ENCODE measurements around the gene COL4A2.

The COL4A2 gene

GRCh38 chr13:110454227-110454859, 147.3 kb downstream of the COL4A2 start:
- no peak overlapping the region for H3K9ac ChIP-seq (ENCODE audit: low read depth, low read length, poor library complexity, severe bottlenecking)
- no peak overlapping the region for H3K4me2 ChIP-seq (ENCODE audit: low read depth, low read length, poor library complexity, severe bottlenecking)
- H3K27me3 ChIP-seq (ENCODE audit: insufficient read depth, low read length, poor library complexity, severe bottlenecking), result no peaks in the 10 kb centered on the region
- no peaks in the 10 kb centered on the region for H4K20me1 ChIP-seq (ENCODE audit: insufficient read depth, low read length, poor library complexity, severe bottlenecking)
- H2AFZ ChIP-seq (ENCODE audit: low read length), result no peak overlapping the region
- TF ChIP-seq EZH2phosphoT487 (IDR thresholded peaks at IDR 0.05; ENCODE audit: borderline replicate concordance), result no peak
- TF ChIP-seq, protein P1, sequence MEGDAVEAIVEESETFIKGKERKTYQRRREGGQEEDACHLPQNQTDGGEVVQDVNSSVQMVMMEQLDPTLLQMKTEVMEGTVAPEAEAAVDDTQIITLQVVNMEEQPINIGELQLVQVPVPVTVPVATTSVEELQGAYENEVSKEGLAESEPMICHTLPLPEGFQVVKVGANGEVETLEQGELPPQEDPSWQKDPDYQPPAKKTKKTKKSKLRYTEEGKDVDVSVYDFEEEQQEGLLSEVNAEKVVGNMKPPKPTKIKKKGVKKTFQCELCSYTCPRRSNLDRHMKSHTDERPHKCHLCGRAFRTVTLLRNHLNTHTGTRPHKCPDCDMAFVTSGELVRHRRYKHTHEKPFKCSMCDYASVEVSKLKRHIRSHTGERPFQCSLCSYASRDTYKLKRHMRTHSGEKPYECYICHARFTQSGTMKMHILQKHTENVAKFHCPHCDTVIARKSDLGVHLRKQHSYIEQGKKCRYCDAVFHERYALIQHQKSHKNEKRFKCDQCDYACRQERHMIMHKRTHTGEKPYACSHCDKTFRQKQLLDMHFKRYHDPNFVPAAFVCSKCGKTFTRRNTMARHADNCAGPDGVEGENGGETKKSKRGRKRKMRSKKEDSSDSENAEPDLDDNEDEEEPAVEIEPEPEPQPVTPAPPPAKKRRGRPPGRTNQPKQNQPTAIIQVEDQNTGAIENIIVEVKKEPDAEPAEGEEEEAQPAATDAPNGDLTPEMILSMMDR (conservative IDR thresholded peaks at IDR 0.05; ENCODE audit: low read length), result no peak
- H3K4me3 ChIP-seq (ENCODE audit: low read length, poor library complexity, severe bottlenecking), result no peak overlapping the region
- no peaks in the 10 kb centered on the region for H3K79me2 ChIP-seq (ENCODE audit: insufficient read depth, low read length)
- no peaks in the 10 kb centered on the region for H3K9me2 ChIP-seq (replicated peaks; ENCODE audit: low read depth, low read length)
- H3K36me3 ChIP-seq (ENCODE audit: insufficient read depth, low read length), result no peaks in the 10 kb centered on the region
- H3K9me3 ChIP-seq (ENCODE audit: insufficient read depth, low read depth, low read length), result no peaks in the 10 kb centered on the region
- H3K4me1 ChIP-seq (ENCODE audit: insufficient read depth, low read length, poor library complexity, severe bottlenecking), result peaks cover 5% of the 10 kb centered on the region
- no peaks in the 10 kb centered on the region for H3F3A ChIP-seq (ENCODE audit: low read depth)

DNA sequence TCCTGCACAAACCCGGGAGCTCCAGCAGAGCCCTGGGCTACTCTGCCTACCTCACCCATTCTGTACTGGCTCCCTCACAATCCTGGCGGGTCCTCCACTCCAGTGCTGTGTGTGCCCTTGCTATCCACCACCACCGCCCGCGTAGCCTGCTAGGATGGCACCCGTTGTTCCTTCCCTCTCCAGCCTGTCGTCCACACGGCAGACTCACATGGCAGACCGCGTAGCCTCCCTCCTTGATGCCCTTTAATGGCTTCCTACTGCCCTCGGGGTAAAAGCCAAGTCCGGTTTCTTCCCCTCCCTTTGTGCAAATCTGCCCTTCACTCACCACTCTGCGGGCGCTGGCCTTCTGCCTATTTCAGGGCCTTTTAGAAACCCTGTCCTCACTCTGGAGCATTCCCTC, 147.9 kb downstream of the COL4A2 start:
- TF ChIP-seq EZH2phosphoT487 (IDR thresholded peaks at IDR 0.05; ENCODE audit: borderline replicate concordance), result no peak
- TF ChIP-seq, protein P1 (conservative IDR thresholded peaks at IDR 0.05; ENCODE audit: low read length), result no peak
- Histone ChIP-seq H3K4me1 (ENCODE audit: insufficient read depth, low read length, poor library complexity, severe bottlenecking) (peaks cover 5% of the 10 kb centered on the region), H4K20me1 (ENCODE audit: insufficient read depth, low read length, poor library complexity, severe bottlenecking) (no peaks in the 10 kb centered on the region), H3K4me2 (ENCODE audit: low read depth, low read length, poor library complexity, severe bottlenecking) (no peak overlapping the region), H3K79me2 (ENCODE audit: insufficient read depth, low read length) (no peaks in the 10 kb centered on the region), H3K9ac (ENCODE audit: low read depth, low read length, poor library complexity, severe bottlenecking) (no peak overlapping the region), H3F3A (ENCODE audit: low read depth) (no peaks in the 10 kb centered on the region), H3K36me3 (ENCODE audit: insufficient read depth, low read length) (no peaks in the 10 kb centered on the region), H3K9me2 (replicated peaks; ENCODE audit: low read depth, low read length) (no peaks in the 10 kb centered on the region), H3K9me3 (ENCODE audit: insufficient read depth, low read depth, low read length) (no peaks in the 10 kb centered on the region), H3K4me3 (ENCODE audit: low read length, poor library complexity, severe bottlenecking) (no peak overlapping the region), H3K27me3 (ENCODE audit: insufficient read depth, low read length, poor library complexity, severe bottlenecking) (no peaks in the 10 kb centered on the region), H2AFZ (ENCODE audit: low read length) (no peak overlapping the region)

DNA sequence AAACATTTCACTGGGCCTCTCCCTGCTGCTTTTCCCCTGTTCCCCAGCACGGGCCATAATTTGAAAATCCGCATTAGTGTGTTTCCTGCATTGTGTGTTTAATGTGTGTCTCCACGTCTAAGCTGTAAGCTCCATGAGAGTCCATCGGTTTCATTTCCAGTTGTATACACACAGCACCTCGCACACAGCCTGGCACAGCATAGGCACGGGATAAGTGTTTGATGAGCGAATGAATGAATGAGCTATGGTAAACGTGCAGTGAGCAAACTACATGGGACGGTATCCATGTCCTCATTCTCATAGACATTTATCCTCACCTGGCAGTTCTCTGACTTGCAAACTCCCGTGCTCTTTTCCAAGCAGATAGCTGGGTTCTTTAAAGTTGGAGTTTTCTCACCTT, 148.4 kb downstream of the COL4A2 start:
- H3K4me2 ChIP-seq (ENCODE audit: low read depth, low read length, poor library complexity, severe bottlenecking), result peak overlapping the region; percentile 26
- H3K4me3 ChIP-seq (ENCODE audit: low read length, poor library complexity, severe bottlenecking), result no peak overlapping the region
- H3F3A ChIP-seq (ENCODE audit: low read depth), result no peaks in the 10 kb centered on the region
- no peaks in the 10 kb centered on the region for H3K36me3 ChIP-seq (ENCODE audit: insufficient read depth, low read length)
- H3K79me2 ChIP-seq (ENCODE audit: insufficient read depth, low read length), result no peaks in the 10 kb centered on the region
- no peak overlapping the region for H2AFZ ChIP-seq (ENCODE audit: low read length)
- no peaks in the 10 kb centered on the region for H3K9me3 ChIP-seq (ENCODE audit: insufficient read depth, low read depth, low read length)
- H4K20me1 ChIP-seq (ENCODE audit: insufficient read depth, low read length, poor library complexity, severe bottlenecking), result no peaks in the 10 kb centered on the region
- TF ChIP-seq, protein P1 (conservative IDR thresholded peaks at IDR 0.05; ENCODE audit: low read length), result no peak
- no peak for TF ChIP-seq EZH2phosphoT487 (IDR thresholded peaks at IDR 0.05; ENCODE audit: borderline replicate concordance)
- no peaks in the 10 kb centered on the region for H3K27me3 ChIP-seq (ENCODE audit: insufficient read depth, low read length, poor library complexity, severe bottlenecking)
- H3K9ac ChIP-seq (ENCODE audit: low read depth, low read length, poor library complexity, severe bottlenecking), result no peak overlapping the region
- peaks cover 5% of the 10 kb centered on the region for H3K4me1 ChIP-seq (ENCODE audit: insufficient read depth, low read length, poor library complexity, severe bottlenecking)
- H3K9me2 ChIP-seq (replicated peaks; ENCODE audit: low read depth, low read length), result no peaks in the 10 kb centered on the region
